Suprapubic skin (tissue), 3 donors: ENCODE data around the gene PTPN1.
"Not testable (repeated sequence)": the region's sequence is repeated elsewhere in the genome, so short reads cannot be mapped to it uniquely, and the experiment has no call there.

ENCODE experiments used
- CTCF ChIP-seq, 2 donors: fragments of 200-600 bp in 1 of 2; fragments of 450-650 bp in 1 of 2; sonication (generic) in 1 of 2; IDR thresholded peaks; one replicate each; pipeline ENCODE4 v1.5.1; 2016 to 2019; ENCODE audit warnings: antibody characterized with exemption in 2 of 2, mild to moderate bottlenecking in 1 of 2, moderate library complexity in 1 of 2
- EP300 ChIP-seq: sonication (generic); formaldehyde crosslinking; IDR thresholded peaks from one replicate; pipeline ENCODE4 v1.6.1; 2017; ENCODE audit warnings: antibody characterized with exemption

- not testable (repeated sequence) for TF ChIP-seq CTCF (IDR thresholded peaks at IDR 0.05); EP300
Observed at GRCh38 chr20:50507745-50508144, 2.4 kb upstream of the PTPN1 start.
